Endodermal cell (in vitro differentiated cells): Measurements from ENCODE around the gene ANKS1B. TPM values are rescaled to one million over a fixed set of nuclear protein-coding genes. Genes with fewer than 3 reads are reported as not detected.

Experiments used
- DNase-seq: peaks from one replicate; pipeline ENCODE4 v3.0.0-alpha.2; 2017
- H3K27ac ChIP-seq: 2 replicates; pipeline ENCODE4 v1.5.1; 2013; ENCODE audit warnings: mild to moderate bottlenecking, low read depth, low read length, moderate library complexity
- H3K27me3 ChIP-seq: 2 replicates; pipeline ENCODE4 v1.6.1; 2013; ENCODE audit warnings: mild to moderate bottlenecking, low read length, moderate library complexity; ENCODE audit not compliant: insufficient read depth, control insufficient read depth, poor library complexity, severe bottlenecking
- H3K36me3 ChIP-seq: 2 replicates; pipeline ENCODE4 v1.7.0; 2013; ENCODE audit warnings: mild to moderate bottlenecking, low read length, moderate library complexity; ENCODE audit not compliant: control insufficient read depth, insufficient read depth
- H3K4me1 ChIP-seq: one replicate; pipeline ENCODE4 v1.7.0; 2013; ENCODE audit warnings: low read length; ENCODE audit not compliant: control insufficient read depth, insufficient read depth
- H3K4me3 ChIP-seq: 2 replicates; pipeline ENCODE4 v1.5.1; 2013; ENCODE audit warnings: mild to moderate bottlenecking, low read length, moderate library complexity
- H3K9ac ChIP-seq: 2 replicates; pipeline ENCODE4 v1.6.1; 2013; ENCODE audit warnings: mild to moderate bottlenecking, low read length, moderate library complexity; ENCODE audit not compliant: poor library complexity, severe bottlenecking; ENCODE audit errors: extremely low read depth
- H3K9me3 ChIP-seq: 2 replicates; pipeline ENCODE4 v1.6.1; 2013; ENCODE audit warnings: mild to moderate bottlenecking, low read length, moderate library complexity; ENCODE audit not compliant: control insufficient read depth
- H3K27ac Mint-ChIP-seq: 2 replicates; pipeline ENCODE4 v1.8.0; 2020; ENCODE audit warnings: mixed read lengths
- H3K27me3 Mint-ChIP-seq: 2 replicates; pipeline ENCODE4 v1.8.0; 2021; ENCODE audit warnings: mild to moderate bottlenecking, mixed read lengths; ENCODE audit not compliant: insufficient read depth
- H3K36me3 Mint-ChIP-seq: 2 replicates; pipeline ENCODE4 v1.8.0; 2020; ENCODE audit warnings: low read depth, mixed read lengths
- H3K4me1 Mint-ChIP-seq: 2 replicates; pipeline ENCODE4 v1.8.0; 2020; ENCODE audit warnings: mixed read lengths
- H3K4me3 Mint-ChIP-seq: 2 replicates; pipeline ENCODE4 v1.8.0; 2020; ENCODE audit warnings: mild to moderate bottlenecking, moderate library complexity, mixed read lengths
- H3K9me3 Mint-ChIP-seq: 2 replicates; pipeline ENCODE4 v1.8.0; 2020; ENCODE audit warnings: mild to moderate bottlenecking, mixed read lengths
- CTCF ChIP-seq: fragments of 200-600 bp; sonication (generic); conservative IDR thresholded peaks from 2 replicates; pipeline ENCODE4 v1.5.0; 2021; ENCODE audit warnings: antibody characterized with exemption, mild to moderate bottlenecking
- WGBS, 2 experiments: methylation state at CpG; one replicate each; pipeline versions ENCODE4 v1.1.5 to v1.1.7; 2013; ENCODE audit warnings: missing lambda C conversion rate in 2 of 2, mixed read lengths in 1 of 2; ENCODE audit not compliant: insufficient coverage in 1 of 2, insufficient read length in 1 of 2; 5-methylcytosine and 5-hydroxymethylcytosine counted together
- total RNA-seq, 2 donors: library from RNA; stranded (reverse); fragmentation: NEBNext Ultra II Directional in 1 of 2; extraction: Animal tissue kit (Norgen Biotek cat#: 25700) in 1 of 2; gene quantifications; 2 replicates in 1 of 2; 3 replicates in 1 of 2; pipeline ENCODE4 v1.2.1, GENCODE V29; 2021

ANKS1B gene
- total RNA-seq, 2 donors from 2014 or later = 28.5 to 65.8 TPM

GRCh38 chr12:99135376-99135775, 849.4 kb downstream of the ANKS1B start:
- Histone ChIP-seq H3K27me3 (no peaks in the 10 kb centered on the region), H3K27ac (no peak overlapping the region), H3K4me1 (no peaks in the 10 kb centered on the region), H3K4me3 (no peak overlapping the region), H3K36me3 (no peaks in the 10 kb centered on the region), H3K9me3 (no peaks in the 10 kb centered on the region), H3K9ac (no peak overlapping the region)
- H3K9me3 Mint-ChIP-seq = no peaks in the 10 kb centered on the region
- 93% methylated on average over 4 of the region's 4 CpGs; no CpG with 5 or more reads in 1 of the 2 experiments for WGBS, 2 experiments
- H3K36me3 Mint-ChIP-seq = no peaks in the 10 kb centered on the region
- DNase-seq = no peak
- TF ChIP-seq CTCF = no peak
- no peaks in the 10 kb centered on the region for H3K27me3 Mint-ChIP-seq
- no peak overlapping the region for H3K27ac Mint-ChIP-seq
- no peaks in the 10 kb centered on the region for H3K4me1 Mint-ChIP-seq
- no peak overlapping the region for H3K4me3 Mint-ChIP-seq

- 85 to 100% methylated on average over 2 of the region's 2 CpGs for WGBS, 2 experiments
- Mint-ChIP-seq H3K4me3 (no peak overlapping the region), H3K27ac (no peak overlapping the region), H3K27me3 (no peaks in the 10 kb centered on the region), H3K9me3 (no peaks in the 10 kb centered on the region), H3K36me3 (no peaks in the 10 kb centered on the region), H3K4me1 (no peaks in the 10 kb centered on the region)
- no peak overlapping the region for H3K9ac ChIP-seq
- H3K4me1 ChIP-seq = no peaks in the 10 kb centered on the region
- H3K27ac ChIP-seq = no peak overlapping the region
- TF ChIP-seq CTCF = no peak
- H3K27me3 ChIP-seq = no peaks in the 10 kb centered on the region
- H3K9me3 ChIP-seq = no peaks in the 10 kb centered on the region
- no peak overlapping the region for H3K4me3 ChIP-seq
- no peaks in the 10 kb centered on the region for H3K36me3 ChIP-seq
- no peak for DNase-seq
Measured at GRCh38 chr12:99133401-99133800, 851.3 kb downstream of the ANKS1B start.

GRCh38 chr12:99131751-99132199, 853.0 kb downstream of the ANKS1B start:
- Histone ChIP-seq H3K4me3 (no peak overlapping the region), H3K27ac (peak overlapping the region; percentile 71), H3K9me3 (no peaks in the 10 kb centered on the region), H3K9ac (no peak overlapping the region), H3K4me1 (no peaks in the 10 kb centered on the region), H3K36me3 (no peaks in the 10 kb centered on the region), H3K27me3 (no peaks in the 10 kb centered on the region)
- WGBS, 2 experiments = 12 to 34% methylated on average over 3 to 7 of the region's 7 CpGs
- no peak for TF ChIP-seq CTCF
- Mint-ChIP-seq H3K27me3 (no peaks in the 10 kb centered on the region), H3K27ac (no peak overlapping the region), H3K9me3 (no peaks in the 10 kb centered on the region), H3K4me1 (no peaks in the 10 kb centered on the region), H3K4me3 (no peak overlapping the region), H3K36me3 (no peaks in the 10 kb centered on the region)
- DNase-seq = peak; percentile 95
